Spinal cord (tissue), 10 donors: ENCODE measurements around the gene TMEM61. TPM values are rescaled to one million over a fixed set of nuclear protein-coding genes. Genes with fewer than 3 reads are reported as not detected.

Source experiments
- DNase-seq, 6 donors: peaks; one replicate each; pipeline versions ENCODE4 v3.0.0 to v3.0.0-alpha.2; 2013 to 2015; ENCODE audit warnings: low spot score in 6 of 6, low read depth in 4 of 6
- H3K27ac ChIP-seq: one replicate; pipeline ENCODE4 v1.5.1; 2013; ENCODE audit warnings: low read depth, low read length, control low read depth
- H3K27me3 ChIP-seq: one replicate; pipeline ENCODE4 v1.6.1; 2013; ENCODE audit warnings: low read length; ENCODE audit not compliant: control insufficient read depth, insufficient read depth
- H3K36me3 ChIP-seq: one replicate; pipeline ENCODE4 v1.6.1; 2013; ENCODE audit warnings: low read length; ENCODE audit not compliant: control insufficient read depth, insufficient read depth
- H3K4me1 ChIP-seq: one replicate; pipeline ENCODE4 v1.6.1; 2013; ENCODE audit warnings: low read length; ENCODE audit not compliant: control insufficient read depth, insufficient read depth
- H3K4me3 ChIP-seq: one replicate; pipeline ENCODE4 v1.5.1; 2013; ENCODE audit warnings: low read depth, low read length, control low read depth
- H3K9me3 ChIP-seq: one replicate; pipeline ENCODE4 v1.6.1; 2013; ENCODE audit warnings: low read length; ENCODE audit not compliant: control insufficient read depth, insufficient read depth
- WGBS: methylation state at CpG from one replicate; pipeline ENCODE4 v1.1.5; 2013; ENCODE audit warnings: missing lambda C conversion rate; ENCODE audit not compliant: insufficient coverage; 5-methylcytosine and 5-hydroxymethylcytosine counted together
- polyA plus RNA-seq, 2 donors: library from polyadenylated mRNA; unstranded; fragments of 120-200 nt; gene quantifications; one replicate each; pipeline ENCODE4 v1.2.1, GENCODE V29; 2013; ENCODE audit not compliant: insufficient read length in 2 of 2
- total RNA-seq, 2 donors: library from RNA; depleted of rRNA in 1 of 2; stranded (reverse); fragments of 120-200 nt in 1 of 2; fragments of >200 nt in 1 of 2; gene quantifications; one replicate each; pipeline versions ENCODE4 v1.2.3 to v1.2.4, GENCODE V29; 2013 to 2014
- donor health status: healthy.

The TMEM61 gene
- total and polyA plus RNA-seq, 4 donors = 0.39 to 1.3 (median 0.88) TPM

GRCh38 chr1:55040083-55040932 is 59.9 kb downstream of the TMEM61 start:
- Histone ChIP-seq H3K36me3 (no peaks in the 10 kb centered on the region), H3K4me1 (peaks cover 19% of the 10 kb centered on the region), H3K9me3 (no peaks in the 10 kb centered on the region), H3K27me3 (peaks cover 44% of the 10 kb centered on the region), H3K27ac (no peak overlapping the region), H3K4me3 (peak overlapping the region; percentile 16)
- DNase-seq = peak in 1 of 6 donors; percentile 40
- WGBS = 12% methylated on average over 48 of the region's 49 CpGs

GRCh38 chr1:55040933-55041494 is 60.6 kb downstream of the TMEM61 start:
- no peaks in the 10 kb centered on the region for H3K9me3 ChIP-seq
- no peak overlapping the region for H3K4me3 ChIP-seq
- H3K27ac ChIP-seq = no peak overlapping the region
- DNase-seq = no peak
- H3K4me1 ChIP-seq = peaks cover 19% of the 10 kb centered on the region
- peaks cover 44% of the 10 kb centered on the region for H3K27me3 ChIP-seq
- 59% methylated on average over 4 of the region's 5 CpGs for WGBS
- no peaks in the 10 kb centered on the region for H3K36me3 ChIP-seq

DNA sequence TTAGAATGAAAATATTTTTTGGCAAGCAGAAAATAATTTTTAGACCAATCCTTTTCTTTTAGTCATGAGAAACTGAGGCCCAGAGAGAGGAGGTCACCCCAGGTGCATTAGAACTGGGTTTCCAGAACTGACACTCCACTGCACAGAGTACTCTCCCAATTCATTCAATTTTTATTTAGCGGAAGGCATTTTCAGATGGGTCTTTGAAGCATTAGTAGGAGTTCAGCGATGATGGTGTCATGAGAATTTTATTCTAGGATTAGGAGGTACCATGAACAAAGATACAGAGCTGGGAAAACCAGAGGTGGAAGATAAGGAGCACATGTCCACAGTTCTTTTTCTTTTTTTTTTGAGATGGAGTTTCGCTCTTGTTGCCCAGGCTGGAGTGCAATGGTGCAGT is 61.2 kb downstream of the TMEM61 start:
- Histone ChIP-seq H3K27me3 (peaks cover 44% of the 10 kb centered on the region), H3K27ac (no peak overlapping the region), H3K36me3 (no peaks in the 10 kb centered on the region), H3K4me3 (no peak overlapping the region), H3K4me1 (peaks cover 19% of the 10 kb centered on the region), H3K9me3 (no peaks in the 10 kb centered on the region)
- DNase-seq = no peak
- WGBS = 75% methylated on average over 2 of the region's 3 CpGs

Other genes with a start within 250 kb of the TMEM61 start
- gene PARS2, start 216.1 kb upstream of the TMEM61 start, total RNA-seq = 1 to 10 TPM; 4.0 to 7.5 TPM
- gene PARS2, start 216.1 kb upstream of the TMEM61 start, polyA plus RNA-seq = 1 to 10 TPM; 5.1 to 5.6 TPM
- gene TTC22, start 179.3 kb upstream of the TMEM61 start, total RNA-seq = 1 to 10 TPM in 1 of 2 donors, under 1 TPM in 1; 0.59 to 1.2 TPM
- 1 to 10 TPM; 1.4 to 2.0 TPM for gene TTC22, start 179.3 kb upstream of the TMEM61 start, polyA plus RNA-seq
- 100 to 1,000 TPM in 1 of 2 donors, 10 to 100 TPM in 1; 73.2 to 103 TPM for gene DHCR24, start 93.4 kb upstream of the TMEM61 start, total RNA-seq
- 100 to 1,000 TPM; 122 to 138 TPM for gene DHCR24, start 93.4 kb upstream of the TMEM61 start, polyA plus RNA-seq
- not detected for gene BSND, start 18.3 kb downstream of the TMEM61 start, total RNA-seq
- under 1 TPM in 1 of 2 donors, not detected in 1; 0.06 TPM for gene BSND, start 18.3 kb downstream of the TMEM61 start, polyA plus RNA-seq
- 1 to 10 TPM; 1.5 to 3.2 TPM for gene PCSK9, start 58.9 kb downstream of the TMEM61 start, total RNA-seq
- gene PCSK9, start 58.9 kb downstream of the TMEM61 start, polyA plus RNA-seq = 1 to 10 TPM; 1.1 to 1.3 TPM
- gene USP24, start 234.7 kb downstream of the TMEM61 start, total RNA-seq = 10 to 100 TPM; 42.5 to 70.6 TPM
- 10 to 100 TPM; 45.0 to 48.8 TPM for gene USP24, start 234.7 kb downstream of the TMEM61 start, polyA plus RNA-seq